Stimulated activated CD4-positive, alpha-beta T cell treated with anti-CD3 and anti-CD28 coated beads, Interleukin-1b, Interleukin-23, amount 100 ng/mL, for 24 hours (primary cell): ENCODE measurements around the gene THADA.

Experiments
- DNase-seq, 4 experiments: peaks; one replicate each; pipeline ENCODE4 v3.0.0-alpha.2; 2020; ENCODE audit warnings: low read depth in 4 of 4, low spot score in 1 of 4

The THADA gene

DNA sequence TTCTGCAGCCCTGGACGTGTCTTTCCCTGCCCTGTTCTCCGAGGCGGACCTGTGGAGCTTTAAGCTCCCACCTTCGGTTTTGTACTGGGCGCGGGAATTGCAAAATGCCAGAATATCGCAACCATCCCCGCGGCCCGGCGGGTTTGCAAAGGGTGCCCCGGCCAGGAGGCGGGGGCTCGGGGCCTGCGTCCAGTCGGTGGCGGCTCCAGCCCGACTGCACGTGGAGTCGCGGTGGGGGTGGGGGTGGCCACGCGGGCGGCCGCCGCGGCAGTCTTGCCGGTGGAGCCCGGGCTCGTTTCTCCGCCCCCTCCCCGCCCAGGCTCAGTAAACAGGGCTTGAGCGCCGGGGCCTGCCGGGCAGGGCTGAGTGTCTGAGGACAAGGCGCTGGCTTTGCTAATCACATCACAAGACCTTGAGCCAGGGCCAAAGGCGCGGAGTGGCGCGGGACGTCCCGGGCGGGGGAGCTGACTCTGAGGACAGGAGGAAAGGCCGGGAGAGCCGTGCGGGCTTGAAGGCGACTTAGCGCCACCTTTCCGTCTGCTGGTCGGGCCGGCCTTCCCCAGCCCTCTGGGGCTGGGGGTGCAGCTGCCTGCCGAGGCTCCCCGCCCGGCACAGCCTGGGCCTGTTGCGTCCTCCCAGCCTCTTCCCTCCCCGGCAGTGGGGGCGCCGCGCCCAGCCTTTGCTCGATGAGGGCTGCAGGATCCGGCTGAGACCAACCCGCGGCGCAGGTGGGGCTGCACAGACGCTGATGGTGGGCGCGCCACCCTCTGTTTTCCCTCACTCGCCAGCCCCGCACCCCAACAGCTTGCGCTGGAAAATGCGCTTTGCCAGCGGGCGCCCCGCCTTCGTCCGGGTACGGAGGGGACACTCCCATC lies 368.6 kb downstream of the THADA start:
- DNase-seq: peak; percentile 33 to 67 (median 46)

DNA sequence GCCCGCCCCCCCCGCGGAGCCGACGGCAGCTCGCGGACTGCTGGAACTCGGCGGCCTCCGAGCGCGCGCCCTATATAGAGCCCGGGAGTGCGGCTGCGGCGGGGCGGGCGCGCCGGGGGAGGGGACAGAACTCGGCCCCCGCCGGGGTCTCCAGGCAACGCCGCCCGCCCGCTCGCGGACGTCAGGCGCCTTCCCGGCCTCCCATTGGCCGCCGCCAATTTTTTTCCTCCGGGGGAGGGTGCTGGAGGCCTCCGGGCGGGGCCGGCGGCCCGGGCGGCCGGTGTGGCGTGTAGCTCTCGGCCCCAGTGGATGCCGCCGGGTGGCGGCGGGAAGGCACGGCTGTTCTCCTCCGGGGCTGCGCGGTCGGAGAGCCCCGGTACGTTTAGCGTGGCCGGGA lies 369.3 kb downstream of the THADA start, which contains the start of gene ZFP36L2:
Gene ZFP36L2, minus strand, starts transcription at position 49 of the 397 bp plus-strand sequence. CDS start 291 bp downstream, outside the sequence.
- peak; percentile 75 to 92 (median 90) for DNase-seq

DNA sequence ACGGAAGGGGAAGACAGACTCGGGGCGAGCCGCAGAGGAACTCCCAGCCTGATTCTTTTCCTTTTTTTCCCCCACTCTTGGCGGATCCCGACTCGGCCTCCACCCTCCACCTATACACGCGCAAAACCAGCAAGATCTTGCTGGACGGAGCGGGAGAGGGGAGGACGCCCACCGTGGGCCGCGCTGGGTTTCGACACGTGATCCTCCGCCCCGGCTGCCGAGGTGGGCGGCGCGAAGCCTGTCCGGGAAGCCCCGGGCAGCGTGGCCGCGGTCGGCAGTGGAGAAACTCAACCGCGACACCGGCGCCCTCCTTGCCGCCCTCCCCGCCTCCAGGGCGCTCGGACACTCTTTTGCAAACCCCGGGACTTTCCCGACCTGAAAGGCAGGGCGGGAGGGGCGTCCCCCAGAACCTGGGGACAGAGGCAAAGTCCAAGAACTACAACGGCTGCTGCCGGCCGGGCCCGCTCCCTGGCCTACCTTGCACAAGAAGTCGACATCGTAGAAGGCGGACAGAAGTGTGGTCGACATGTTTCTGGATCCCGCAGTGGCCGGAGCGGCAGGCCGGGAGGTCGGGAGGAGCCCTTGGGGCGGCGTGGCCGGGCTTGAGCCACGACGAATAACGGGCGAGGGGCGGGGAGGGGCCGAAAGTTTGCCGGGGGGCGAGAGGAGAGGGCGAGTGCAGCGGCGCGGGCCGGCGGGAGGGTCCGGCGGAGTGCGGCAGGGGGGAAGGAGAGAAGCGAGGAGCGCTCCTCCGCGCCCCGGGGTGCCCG lies 369.9 kb downstream of the THADA start:
- DNase-seq: peak; percentile 25 to 58 (median 44)

DNA sequence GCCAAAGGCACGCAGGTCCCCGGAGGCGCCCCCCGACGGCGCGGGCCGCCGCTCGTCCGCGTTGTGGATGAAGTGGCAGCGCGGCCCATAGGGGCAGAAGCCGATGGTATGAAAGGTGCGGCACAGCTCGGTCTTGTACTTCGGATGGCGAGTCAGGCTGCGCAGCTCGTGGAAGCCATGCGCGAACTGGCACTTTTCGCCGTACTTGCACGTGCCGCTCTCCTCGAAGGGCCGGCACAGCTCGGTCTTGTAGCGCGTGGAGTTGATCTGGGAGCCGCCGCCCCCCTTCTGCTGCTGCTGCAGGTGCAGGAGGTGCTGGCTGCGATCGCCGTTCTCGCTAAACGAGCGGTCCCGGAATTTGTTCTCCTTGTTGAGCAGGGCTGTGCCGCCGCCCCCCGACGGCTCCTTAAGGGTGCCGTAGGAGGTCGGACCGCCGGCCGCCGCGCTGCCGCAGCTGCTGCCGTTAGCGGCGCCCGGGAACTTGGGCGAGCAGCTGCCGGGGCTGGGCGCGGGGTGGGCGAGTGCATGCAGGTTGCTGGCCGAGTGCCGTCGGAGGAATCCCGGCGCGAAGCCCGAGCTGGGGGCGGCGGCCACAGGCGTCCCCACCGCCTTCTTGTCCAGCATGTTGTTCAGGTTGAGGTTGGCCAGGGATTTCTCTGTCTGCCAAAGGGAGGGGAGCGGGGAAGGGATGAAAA lies 370.6 kb downstream of the THADA start:
- peak; percentile 28 to 48 (median 36) for DNase-seq

DNA sequence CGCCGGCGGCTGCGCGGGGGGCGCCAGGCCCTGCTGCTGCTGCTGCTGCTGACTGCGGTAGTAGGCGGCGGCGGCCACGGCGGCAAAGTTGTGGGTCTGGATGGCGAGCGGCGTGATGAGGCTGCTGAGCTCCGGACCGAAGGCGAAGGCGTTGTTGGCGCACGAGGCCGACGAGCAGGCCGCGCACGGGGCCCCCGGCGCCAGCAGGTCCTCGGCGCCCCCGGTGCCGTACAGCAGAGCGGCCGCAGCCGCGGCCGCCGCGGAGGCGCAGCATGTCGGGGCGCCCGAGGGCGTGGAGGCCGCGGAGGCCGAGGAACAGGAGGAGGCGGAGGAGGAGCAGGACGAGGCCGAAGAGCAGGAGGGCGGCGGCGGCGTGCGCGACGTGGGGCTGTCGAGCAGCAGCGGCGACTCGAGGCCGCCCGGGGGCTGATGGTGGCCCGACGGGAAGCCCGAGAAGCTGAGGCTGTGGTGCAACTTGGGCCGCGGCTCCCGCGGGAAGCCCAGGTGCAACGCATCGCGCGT lies 371.2 kb downstream of the THADA start:
- DNase-seq: peak in 1 of 4 experiments; percentile 21

DNA sequence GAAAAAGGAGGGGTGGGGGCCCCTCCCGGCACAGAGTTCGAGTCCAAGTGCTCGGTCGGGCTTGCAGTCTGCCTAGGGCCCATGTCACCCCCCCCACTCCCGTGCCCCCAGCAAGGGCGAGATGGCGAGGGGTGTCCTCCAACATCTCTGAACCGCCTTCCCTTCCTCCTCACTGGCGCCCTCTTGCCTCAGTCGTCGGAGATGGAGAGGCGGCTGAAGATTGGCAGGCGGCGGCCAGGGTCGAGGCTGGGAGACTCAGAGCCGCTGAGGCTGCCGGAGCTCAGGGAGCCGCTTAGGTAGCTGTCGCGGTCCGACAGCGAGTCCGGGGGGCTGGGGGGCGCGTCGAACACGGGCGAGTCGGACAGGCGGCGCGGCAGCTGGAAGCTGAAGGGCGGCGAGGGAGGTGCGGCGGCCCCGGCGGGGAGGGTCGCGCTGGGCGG lies 371.7 kb downstream of the THADA start:
- DNase-seq: peak; percentile 21 to 64 (median 53)

DNA sequence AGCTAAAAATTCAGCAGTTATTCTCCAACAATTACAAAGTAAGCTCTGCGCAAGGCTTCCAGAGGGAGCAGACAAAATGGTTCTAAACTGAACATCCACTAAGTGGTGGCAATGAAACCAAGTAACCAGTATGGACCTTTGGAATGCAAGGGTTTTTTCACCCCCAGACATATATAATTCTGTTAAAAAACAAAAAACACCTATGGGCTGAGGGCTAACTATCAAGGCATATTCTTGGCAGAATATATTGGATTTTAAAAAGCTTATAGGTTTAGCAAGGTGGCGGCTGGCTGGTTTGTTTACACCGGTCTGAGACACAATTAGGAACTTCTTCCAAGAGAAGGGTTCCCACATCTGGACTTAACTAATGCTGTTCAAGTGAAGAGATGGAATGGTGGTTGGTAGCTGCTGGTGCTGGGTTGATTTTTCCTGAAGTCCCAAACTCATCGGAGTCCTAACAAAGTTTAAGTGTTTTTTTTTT lies 372.3 kb downstream of the THADA start:
- DNase-seq: no peak

DNA sequence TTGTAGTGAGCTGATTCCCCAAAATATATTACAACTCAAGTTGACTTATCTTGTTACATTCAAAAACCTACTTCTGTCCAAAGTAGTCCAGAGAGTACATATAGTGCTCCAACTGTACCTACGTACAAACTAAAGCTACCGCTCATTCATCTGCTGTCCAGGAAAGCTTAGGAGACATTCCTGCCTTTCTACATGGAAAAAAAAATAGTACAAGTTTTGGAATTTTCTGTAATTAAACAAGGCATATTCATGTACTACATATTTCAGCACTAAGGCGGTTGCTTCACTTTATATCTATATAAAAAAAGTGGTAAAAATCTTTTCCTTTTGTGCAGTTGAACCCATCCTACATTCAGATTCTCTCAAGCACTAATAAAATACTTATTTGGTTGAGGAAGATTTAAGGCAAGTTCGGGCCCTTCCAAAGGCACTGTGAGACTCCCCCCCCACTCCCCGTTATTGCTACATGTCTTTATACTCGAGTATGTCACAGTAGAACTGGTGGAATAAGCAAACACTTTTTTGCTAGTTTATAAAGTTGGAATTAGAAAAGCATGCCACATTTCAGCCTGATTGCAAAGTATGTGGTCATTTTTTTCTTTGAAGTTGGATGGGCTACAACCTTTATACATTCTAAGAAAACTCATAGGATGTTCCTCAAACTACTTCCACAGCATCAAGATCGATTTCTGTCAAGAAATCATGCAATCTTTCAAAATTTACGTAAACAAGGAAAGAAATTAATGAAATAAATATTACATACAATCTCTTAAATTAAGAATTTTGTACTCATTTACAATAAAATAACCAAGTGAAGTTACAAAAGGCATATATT lies 373.1 kb downstream of the THADA start:
- no peak for DNase-seq

DNA sequence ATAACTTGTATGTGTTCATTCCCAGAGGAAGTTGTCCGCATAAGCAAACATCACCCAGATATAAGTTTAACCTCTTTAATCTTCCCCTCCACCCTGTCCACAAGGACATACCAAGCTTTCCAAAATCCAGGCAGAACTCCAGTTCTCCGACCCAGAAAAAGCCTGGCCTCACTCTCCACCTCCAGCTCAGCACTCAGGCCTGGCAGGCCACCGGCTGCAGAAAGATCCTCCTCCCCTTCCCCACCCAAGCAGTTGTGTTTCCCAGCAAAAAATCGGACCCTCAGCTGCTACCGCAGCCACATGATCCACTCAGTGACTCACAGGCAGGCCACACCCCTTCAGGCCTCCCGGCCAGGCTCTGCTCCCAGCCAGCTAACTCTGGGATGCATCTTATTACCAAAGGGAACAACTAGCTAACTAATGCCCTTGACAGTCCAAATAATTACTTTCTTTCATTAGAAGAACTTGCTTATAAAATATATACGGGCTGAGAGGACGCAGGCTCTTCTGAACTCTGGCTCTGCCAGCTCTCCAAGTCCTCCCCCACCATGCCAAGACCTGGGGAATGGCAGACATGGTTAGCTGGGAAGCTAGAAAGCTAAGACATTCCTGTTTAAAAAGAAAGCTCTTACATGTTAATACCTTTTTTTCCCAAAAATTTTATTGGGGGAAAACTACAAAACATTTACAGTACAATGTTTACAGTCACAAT lies 373.9 kb downstream of the THADA start:
- DNase-seq: peak in 1 of 4 experiments; percentile 52

DNA sequence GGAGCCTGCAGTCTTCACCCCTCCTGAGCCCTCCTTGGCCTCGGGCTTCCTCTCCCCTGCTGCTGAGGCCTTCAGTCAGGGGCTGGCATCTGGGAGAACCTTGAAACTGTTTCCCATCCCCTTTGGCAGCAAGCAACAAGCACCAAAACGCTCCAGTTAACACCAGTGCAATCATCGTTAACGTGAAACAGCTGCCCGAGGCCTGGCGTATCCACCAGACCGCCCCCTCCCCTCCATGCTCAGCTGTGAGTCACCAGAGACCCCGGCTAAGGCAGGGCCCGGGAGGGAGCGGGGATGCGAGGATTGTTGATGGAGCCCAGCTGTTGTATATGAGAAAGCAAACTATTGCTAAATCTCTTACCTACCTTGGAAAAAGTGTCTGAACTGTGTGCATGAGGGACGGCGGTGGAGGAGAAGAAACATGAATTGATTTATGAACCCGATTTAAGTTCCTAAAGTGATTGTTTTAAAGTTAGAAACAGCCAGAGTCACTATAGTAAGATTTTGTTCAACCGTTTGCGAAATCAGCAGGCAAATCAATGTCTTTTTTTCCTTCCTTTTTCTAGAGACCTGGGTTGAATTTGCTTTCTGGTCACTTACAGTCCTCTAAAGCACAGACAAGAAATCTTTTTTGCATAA lies 374.6 kb downstream of the THADA start:
- DNase-seq: no peak

DNA sequence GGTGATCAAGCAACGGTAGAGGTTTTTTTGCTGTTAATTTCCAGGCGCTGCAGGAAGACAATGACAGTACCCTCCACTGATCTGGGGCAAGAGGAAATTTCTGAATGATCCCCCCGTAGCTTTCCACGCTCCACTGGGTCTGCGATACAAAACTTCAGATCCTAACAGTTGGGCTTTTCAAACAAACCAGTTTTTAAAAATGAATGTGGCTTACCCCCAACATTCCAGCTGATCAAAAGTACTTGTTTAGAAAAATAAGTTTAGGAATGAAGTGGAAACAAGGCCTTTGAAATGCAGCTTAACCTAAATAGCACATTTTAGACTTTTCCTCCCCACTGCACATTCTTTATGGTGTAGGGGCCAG lies 375.1 kb downstream of the THADA start:
- DNase-seq: no peak

DNA sequence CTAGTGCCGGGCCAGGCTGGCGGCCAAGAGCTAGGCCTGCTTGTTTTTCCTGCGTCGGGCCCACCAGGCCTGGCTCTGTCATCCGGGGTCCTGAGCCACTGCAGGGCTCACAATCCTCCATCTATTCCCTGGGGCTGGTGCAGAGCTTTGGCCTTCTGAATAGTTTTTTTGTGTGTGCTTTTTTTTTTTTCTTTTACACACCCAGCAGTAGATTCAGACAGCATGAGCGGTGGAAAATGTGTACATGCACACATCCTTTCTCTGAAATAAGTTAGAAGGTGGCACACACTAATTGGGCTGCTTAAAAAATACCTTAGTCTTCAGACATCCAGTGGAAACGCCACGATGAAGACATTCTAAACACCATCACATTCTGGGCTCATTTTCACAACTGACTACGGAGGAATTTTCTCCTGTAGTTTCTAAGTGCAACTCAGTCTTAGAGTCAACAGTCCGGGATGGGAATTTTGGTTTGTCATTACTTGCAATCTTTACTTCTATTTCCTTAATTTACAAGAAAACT lies 375.5 kb downstream of the THADA start:
- DNase-seq: no peak

DNA sequence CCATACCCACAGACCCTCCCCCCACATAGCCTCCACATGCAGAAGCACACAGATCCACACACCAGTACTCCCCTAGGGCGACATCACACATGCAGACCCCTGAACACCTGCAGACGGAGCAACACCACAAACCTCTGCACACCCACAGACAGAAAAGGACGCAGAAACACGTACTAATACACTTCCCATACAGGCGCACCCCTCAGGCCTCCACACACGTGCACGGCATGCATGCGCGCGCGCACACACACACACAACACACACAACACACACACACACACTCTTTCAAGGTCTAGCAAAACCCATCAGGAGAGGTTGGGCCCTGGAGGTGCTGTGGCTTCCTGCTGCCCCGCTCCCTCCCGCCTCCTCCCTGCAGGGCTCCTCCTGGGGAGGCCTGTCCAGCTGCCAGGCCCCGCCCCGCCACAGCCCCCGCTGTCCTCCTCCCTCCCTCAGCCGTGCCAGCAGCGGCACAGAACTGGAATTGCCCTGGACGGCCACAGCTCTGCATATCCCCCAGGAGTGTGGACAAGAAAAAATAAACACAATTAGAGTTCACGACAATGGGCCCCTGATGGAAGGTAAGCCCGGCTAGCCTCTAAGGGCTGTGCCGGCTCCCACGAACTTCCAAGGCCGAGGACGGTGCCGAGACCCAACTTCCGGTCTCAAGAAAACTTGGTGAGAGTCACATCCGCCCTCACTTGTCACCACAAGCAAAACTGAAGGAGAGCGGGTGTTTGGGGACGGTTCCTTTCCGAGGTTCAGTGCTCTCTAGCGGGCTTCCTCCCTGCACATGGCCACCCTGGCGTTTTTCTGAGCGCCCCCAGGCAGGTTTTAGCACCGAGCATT lies 376.2 kb downstream of the THADA start:
- DNase-seq: peak; percentile 30 to 66 (median 52)

DNA sequence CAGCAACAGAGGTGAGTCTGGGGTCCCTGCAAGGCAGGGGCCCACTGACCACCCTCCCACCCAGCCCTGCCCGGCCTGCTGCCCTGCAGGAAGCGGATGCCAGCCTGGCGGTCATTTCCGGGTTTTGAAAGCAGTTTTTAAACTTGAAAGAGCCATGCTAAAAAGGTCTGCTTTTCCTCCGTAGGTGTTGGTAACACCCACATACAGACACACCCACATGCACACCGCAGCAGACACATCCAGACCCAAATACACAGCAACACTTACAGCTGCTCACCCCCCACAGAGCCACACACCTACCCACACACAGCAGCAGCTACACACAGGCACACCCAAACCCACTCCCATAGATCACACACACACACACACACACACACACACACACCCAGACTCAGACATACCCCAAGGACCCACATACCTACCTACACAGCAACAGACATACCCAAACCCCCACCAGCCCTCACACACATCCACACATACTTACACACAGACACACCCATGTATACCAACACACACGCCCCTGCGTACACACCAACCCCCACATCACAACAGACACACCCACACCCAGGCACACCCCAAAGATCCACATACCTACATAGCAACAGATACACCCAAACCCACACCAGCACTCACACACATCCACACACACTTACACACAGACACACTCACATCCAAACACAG lies 377.0 kb downstream of the THADA start:
- peak in 1 of 4 experiments; percentile 23 for DNase-seq

DNA sequence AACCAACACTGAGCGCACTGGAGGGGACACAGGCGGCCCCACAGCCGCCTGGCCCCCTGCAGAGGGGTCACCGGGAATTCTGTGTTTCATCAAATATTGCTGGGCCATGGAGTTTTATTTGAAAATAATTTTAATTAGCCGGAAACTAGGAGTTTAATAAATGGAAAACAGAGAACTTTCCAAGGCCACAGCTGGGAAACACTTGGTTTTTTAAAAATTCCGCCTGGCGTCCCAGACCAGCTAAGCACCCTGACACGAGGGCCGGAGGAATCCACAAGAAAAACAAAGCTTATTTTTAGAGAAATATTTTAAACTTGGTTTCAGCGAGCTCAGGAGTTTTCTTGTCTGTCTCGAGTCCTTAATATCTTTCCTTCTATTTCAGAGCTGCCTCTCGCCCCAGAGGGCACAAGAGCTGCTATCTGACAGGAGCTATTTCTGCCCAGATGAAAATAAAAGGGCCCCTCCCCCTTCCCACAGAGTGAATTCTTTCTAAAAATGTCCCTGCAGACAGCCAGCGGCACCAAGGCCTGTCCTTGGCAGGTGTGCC lies 377.6 kb downstream of the THADA start:
- no peak for DNase-seq

DNA sequence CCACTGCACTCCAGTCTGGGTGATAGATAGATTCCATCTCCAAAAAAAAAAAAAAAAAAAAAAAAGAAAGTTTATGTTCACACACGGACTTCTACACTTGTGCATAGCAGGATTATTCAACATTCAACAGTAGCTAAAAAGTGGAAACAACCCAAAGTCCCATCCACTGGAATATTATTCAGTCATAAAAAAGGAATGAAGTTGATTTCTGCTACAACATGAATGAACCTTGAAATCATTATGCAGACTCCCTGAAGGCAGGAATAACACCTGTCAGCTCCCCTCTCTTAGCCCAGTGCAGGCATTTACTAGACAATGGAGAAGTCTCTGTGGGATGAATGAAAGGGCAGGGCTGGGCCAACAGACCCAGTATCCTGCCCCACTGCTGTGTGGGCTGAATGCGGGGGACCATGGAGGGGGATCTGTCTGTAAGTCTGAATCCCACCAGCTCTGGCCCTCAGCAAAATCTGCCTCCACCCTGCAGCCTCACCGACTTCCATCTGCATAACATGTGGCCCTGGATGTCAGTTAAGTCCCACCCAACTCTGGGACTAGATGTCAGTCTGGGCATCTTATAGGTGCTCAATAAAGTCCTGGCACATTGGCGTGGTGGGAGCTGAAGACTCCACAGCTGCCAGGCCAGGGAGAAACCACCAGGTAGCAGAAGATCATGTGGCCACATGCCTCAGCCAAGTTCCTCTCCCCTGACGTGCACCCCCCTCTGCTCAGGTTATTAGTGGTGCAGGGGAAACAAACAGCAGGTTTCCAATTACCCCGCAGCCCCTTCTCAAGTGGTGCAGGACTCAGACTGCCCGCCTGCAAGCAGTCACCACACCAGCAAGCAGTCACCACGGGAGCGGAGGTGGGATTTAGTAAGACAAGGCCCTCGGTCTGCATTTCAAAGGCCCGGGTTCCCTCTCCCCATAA lies 378.3 kb downstream of the THADA start:
- DNase-seq: no peak
